GM12878 (cell line): Measurements from ENCODE around the gene TUSC1. TPM values are rescaled to one million over a fixed set of nuclear protein-coding genes. Genes with fewer than 3 reads are reported as not detected.

Experiments
- ATAC-seq: fragments of 200-7000 bp; cut with Tn5 transposase; 3 replicates; pipeline ENCODE4 v1.9.1; 2020; ENCODE audit warnings: mild to moderate bottlenecking, moderate library complexity
- BruUV-seq: library from RNA; stranded (reverse); fragments of 400-500 nt; replicated peaks from 2 replicates; lab custom pipeline; 2021; lab: Mats Ljungman, UMichigan
- CTCF ChIA-PET: fragments of 300-600 bp; sonication (Branson Sonifier 250); formaldehyde crosslinking; extraction: SDS; loops from one replicate; lab custom pipeline; 2021; ENCODE audit warnings: inconsistent platforms; lab: Yijun Ruan, JAX
- POLR2A ChIA-PET: fragments of 350-600 bp; formaldehyde crosslinking; extraction: SDS; loops from one replicate; lab custom pipeline; 2021; ENCODE audit warnings: inconsistent platforms; lab: Charles Lee
- RAD21 ChIA-PET: fragments of 300-600 bp; sonication (Branson Sonifier 250); formaldehyde crosslinking; loops from one replicate; lab custom pipeline; 2023; ENCODE audit warnings: antibody characterized with exemption; ENCODE audit not compliant: unreplicated experiment; lab: Charles Lee
- SMC1A ChIA-PET: fragments of 300-600 bp; sonication (Branson Sonifier 250); formaldehyde crosslinking; loops from one replicate; lab custom pipeline; 2023; ENCODE audit not compliant: unreplicated experiment, uncharacterized antibody; lab: Charles Lee
- DNase-seq: peaks from one replicate; pipeline ENCODE4 v3.0.0-alpha.2; 2011; ENCODE audit warnings: low read depth, low spot score
- FAIRE-seq: peaks from 3 replicates; lab custom pipeline; 2011; peaks lifted over from hg19 to GRCh38; lab: Jason Lieb, UNC
- H2AFZ ChIP-seq: 2 replicates; pipeline ENCODE4 v1.6.0; 2011; ENCODE audit warnings: low read depth, low read length, control low read depth; ENCODE audit not compliant: control insufficient read depth
- H3K27ac ChIP-seq: 2 replicates; pipeline ENCODE4 v1.5.1; 2011; ENCODE audit warnings: control low read depth; ENCODE audit not compliant: control insufficient read depth, insufficient read depth
- H3K27me3 ChIP-seq, 2 experiments: replicated peaks in 1 of 2; 2 replicates each; pipeline versions ENCODE4 v1.6.0 to v1.6.1; 2011; ENCODE audit warnings: low read length in 1 of 2; ENCODE audit not compliant: control insufficient read depth in 2 of 2, insufficient read depth in 2 of 2
- H3K36me3 ChIP-seq, 2 experiments: 2 replicates each; pipeline ENCODE4 v1.5.1; 2011; ENCODE audit warnings: low read length in 1 of 2; ENCODE audit not compliant: control insufficient read depth in 2 of 2, insufficient read depth in 2 of 2
- H3K4me1 ChIP-seq: 2 replicates; pipeline ENCODE4 v1.6.1; 2011; ENCODE audit warnings: mild to moderate bottlenecking, low read length, moderate library complexity, mixed read lengths; ENCODE audit not compliant: control insufficient read depth, insufficient read depth
- H3K4me2 ChIP-seq: 2 replicates; pipeline ENCODE4 v1.6.0; 2011; ENCODE audit warnings: control low read depth; ENCODE audit not compliant: control insufficient read depth, insufficient read depth
- H3K4me3 ChIP-seq: fragments of 200-600 bp; sonication (generic); 2 replicates; pipeline ENCODE4 v1.5.1; 2016
- H3K79me2 ChIP-seq: 2 replicates; pipeline ENCODE4 v1.6.0; 2011; ENCODE audit warnings: low read length; ENCODE audit not compliant: control insufficient read depth, insufficient read depth
- H3K9ac ChIP-seq: 2 replicates; pipeline ENCODE4 v1.8.0; 2011; ENCODE audit warnings: low read length, control low read depth, mixed read lengths; ENCODE audit not compliant: control insufficient read depth, insufficient read depth
- H3K9me3 ChIP-seq: replicated peaks from 3 replicates; pipeline ENCODE4 v1.5.1; 2011; ENCODE audit warnings: mild to moderate bottlenecking, low read length; ENCODE audit not compliant: control insufficient read depth, insufficient read depth
- H4K20me1 ChIP-seq: 2 replicates; pipeline ENCODE4 v1.6.0; 2011; ENCODE audit not compliant: control insufficient read depth, insufficient read depth
- ATF7 ChIP-seq: fragments of 450-650 bp; IDR thresholded peaks from 2 replicates; pipeline ENCODE4 v1.6.1; 2016; ENCODE audit warnings: low read depth, mild to moderate bottlenecking
- BCL11A ChIP-seq: IDR thresholded peaks from 2 replicates; pipeline ENCODE4 v1.6.1; 2011; ENCODE audit warnings: low read depth, low read length
- CREB1 ChIP-seq: IDR thresholded peaks from 2 replicates; pipeline ENCODE4 v1.6.1; 2012; ENCODE audit warnings: low read depth, mild to moderate bottlenecking, inconsistent platforms
- HDGF ChIP-seq: fragments of 450-650 bp; IDR thresholded peaks from 2 replicates; pipeline ENCODE4 v1.6.1; 2016; ENCODE audit warnings: antibody characterized with exemption
- NR2C1 ChIP-seq: fragments of 450-650 bp; IDR thresholded peaks from 2 replicates; pipeline ENCODE4 v1.6.1; 2017; ENCODE audit warnings: antibody characterized with exemption, mild to moderate bottlenecking, moderate library complexity
- PAX8 ChIP-seq: fragments of 450-650 bp; IDR thresholded peaks from 2 replicates; pipeline ENCODE4 v1.6.1; 2017; ENCODE audit warnings: mild to moderate bottlenecking, moderate library complexity
- SMARCA5 ChIP-seq: fragments of 450-650 bp; IDR thresholded peaks from 2 replicates; pipeline ENCODE4 v1.6.1; 2017; ENCODE audit warnings: mild to moderate bottlenecking
- ZNF207 ChIP-seq: fragments of 450-650 bp; IDR thresholded peaks from 2 replicates; pipeline ENCODE4 v1.6.1; 2014; ENCODE audit warnings: antibody characterized with exemption, mild to moderate bottlenecking, borderline replicate concordance
- WGBS: methylation state at CpG from one replicate; pipeline ENCODE4 v1.1.6; 2016; ENCODE audit warnings: low lambda C conversion rate; ENCODE audit not compliant: insufficient replicate concordance, insufficient coverage; ENCODE audit errors: missing lambda C conversion rate; 5-methylcytosine and 5-hydroxymethylcytosine counted together
- in situ Hi-C: fragments of 300-500 bp; cut with MboI; formaldehyde crosslinking; loops from 9 replicates; pipeline ENCODE4 v1.14.3; 2018; ENCODE audit warnings: mixed read lengths
- intact Hi-C: fragments of 100-400 bp; cut with micrococcal nuclease; formaldehyde crosslinking; loops from one replicate; pipeline ENCODE4 v1.14.2; 2022; ENCODE audit not compliant: unreplicated experiment
- polyA plus RNA-seq, 11 experiments: library from polyadenylated mRNA; depleted of rRNA in 4 of 11; unstranded in 6 of 11; stranded (reverse) in 5 of 11; fragments of >200 nt; fragmentation: Nextera tagmentation in 4 of 11; fragmentation: Illumina TruSeq in 1 of 11; extraction: Ambion mirVana in 4 of 11; extraction: Trizol in 1 of 11; gene quantifications; 1 replicate in 1 of 11; 2 replicates in 10 of 11; pipeline versions ENCODE4 v1.2.1 to v1.2.3, GENCODE V29; 2011 to 2016; ENCODE audit warnings: inconsistent platforms in 2 of 11, missing spikeins in 2 of 11, low read depth in 1 of 11
- total RNA-seq, 4 experiments: library from RNA; depleted of rRNA in 3 of 4; stranded (reverse); fragments of >200 nt in 3 of 4; fragmentation: Illumina TruSeq in 1 of 4; extraction: Trizol in 1 of 4; gene quantifications; 2 replicates each; pipeline versions ENCODE4 v1.2.1 to v1.2.3, GENCODE V29; 2013 to 2021
- TF ChIP-seq, protein P1 (sequence below): fragments of 450-650 bp; IDR thresholded peaks from 2 replicates; pipeline ENCODE4 v1.6.1; 2016; ENCODE audit warnings: mild to moderate bottlenecking, moderate library complexity, borderline replicate concordance
- TF ChIP-seq, protein P2 (sequence below): fragments of 450-650 bp; IDR thresholded peaks from 2 replicates; pipeline ENCODE4 v1.6.1; 2016; ENCODE audit warnings: mild to moderate bottlenecking
- TF ChIP-seq, protein P3 (sequence below): fragments of 150-350 bp; IDR thresholded peaks from 2 replicates; pipeline ENCODE4 v1.6.1; 2014; ENCODE audit warnings: mild to moderate bottlenecking, low read depth, low read length

The TUSC1 gene
- total and polyA plus RNA-seq, 10 of the 15 experiments (the other 5 are each of a cell fraction or from before 2014, with no cell fraction given), result not detected

DNA sequence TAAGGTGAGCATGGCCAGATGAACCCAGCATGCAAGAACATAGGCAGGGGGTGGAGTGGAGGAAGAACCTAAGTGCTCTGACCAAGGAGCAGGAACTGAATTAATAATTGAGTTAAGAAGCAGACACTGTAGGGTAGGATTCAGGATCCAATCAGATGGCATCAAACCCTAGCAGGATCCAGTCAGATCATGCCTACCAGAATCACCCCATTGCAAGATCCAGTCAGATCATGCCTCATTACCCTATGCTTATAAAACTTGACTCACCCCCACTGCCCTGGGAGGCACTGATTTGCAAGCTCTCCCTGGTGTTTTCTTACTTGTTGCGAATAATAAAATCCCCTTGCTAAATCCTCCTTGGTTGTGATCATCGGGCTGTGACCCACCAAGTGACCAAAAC is 19.7 kb downstream of the TUSC1 start:
- no peaks in the 10 kb centered on the region for H4K20me1 ChIP-seq
- no peaks in the 10 kb centered on the region for H3K27me3 ChIP-seq
- intact Hi-C loops (no loop called here), in situ Hi-C loops (no loop called here)
- SMC1A ChIA-PET, result no interaction called here
- RAD21 ChIA-PET, result no interaction called here
- H3K9ac ChIP-seq, result no peak overlapping the region
- DNase-seq (no peak), FAIRE-seq (no peak), ATAC-seq (peak; percentile 52)
- H2AFZ ChIP-seq, result no peak overlapping the region
- no peak overlapping the region for H3K4me3 ChIP-seq
- POLR2A ChIA-PET, result no interaction called here
- H3K9me3 ChIP-seq, result no peaks in the 10 kb centered on the region
- no peak overlapping the region for H3K27ac ChIP-seq
- 3% methylated on average over 2 of the region's 2 CpGs for WGBS
- no TSS peak for BruUV-seq
- no peaks in the 10 kb centered on the region for H3K36me3 ChIP-seq
- H3K4me2 ChIP-seq, result no peak overlapping the region
- CTCF ChIA-PET, result interaction anchor here (0.9 kb wide), 1 partner anchor 47 kb away, joined by 3 read pairs; no protein-coding TSS in a partner anchor
- no peaks in the 10 kb centered on the region for H3K79me2 ChIP-seq
- no peaks in the 10 kb centered on the region for H3K4me1 ChIP-seq
- TF ChIP-seq PAX8, result no peak
- TF ChIP-seq ATF7, result no peak
- TF ChIP-seq, protein P1, sequence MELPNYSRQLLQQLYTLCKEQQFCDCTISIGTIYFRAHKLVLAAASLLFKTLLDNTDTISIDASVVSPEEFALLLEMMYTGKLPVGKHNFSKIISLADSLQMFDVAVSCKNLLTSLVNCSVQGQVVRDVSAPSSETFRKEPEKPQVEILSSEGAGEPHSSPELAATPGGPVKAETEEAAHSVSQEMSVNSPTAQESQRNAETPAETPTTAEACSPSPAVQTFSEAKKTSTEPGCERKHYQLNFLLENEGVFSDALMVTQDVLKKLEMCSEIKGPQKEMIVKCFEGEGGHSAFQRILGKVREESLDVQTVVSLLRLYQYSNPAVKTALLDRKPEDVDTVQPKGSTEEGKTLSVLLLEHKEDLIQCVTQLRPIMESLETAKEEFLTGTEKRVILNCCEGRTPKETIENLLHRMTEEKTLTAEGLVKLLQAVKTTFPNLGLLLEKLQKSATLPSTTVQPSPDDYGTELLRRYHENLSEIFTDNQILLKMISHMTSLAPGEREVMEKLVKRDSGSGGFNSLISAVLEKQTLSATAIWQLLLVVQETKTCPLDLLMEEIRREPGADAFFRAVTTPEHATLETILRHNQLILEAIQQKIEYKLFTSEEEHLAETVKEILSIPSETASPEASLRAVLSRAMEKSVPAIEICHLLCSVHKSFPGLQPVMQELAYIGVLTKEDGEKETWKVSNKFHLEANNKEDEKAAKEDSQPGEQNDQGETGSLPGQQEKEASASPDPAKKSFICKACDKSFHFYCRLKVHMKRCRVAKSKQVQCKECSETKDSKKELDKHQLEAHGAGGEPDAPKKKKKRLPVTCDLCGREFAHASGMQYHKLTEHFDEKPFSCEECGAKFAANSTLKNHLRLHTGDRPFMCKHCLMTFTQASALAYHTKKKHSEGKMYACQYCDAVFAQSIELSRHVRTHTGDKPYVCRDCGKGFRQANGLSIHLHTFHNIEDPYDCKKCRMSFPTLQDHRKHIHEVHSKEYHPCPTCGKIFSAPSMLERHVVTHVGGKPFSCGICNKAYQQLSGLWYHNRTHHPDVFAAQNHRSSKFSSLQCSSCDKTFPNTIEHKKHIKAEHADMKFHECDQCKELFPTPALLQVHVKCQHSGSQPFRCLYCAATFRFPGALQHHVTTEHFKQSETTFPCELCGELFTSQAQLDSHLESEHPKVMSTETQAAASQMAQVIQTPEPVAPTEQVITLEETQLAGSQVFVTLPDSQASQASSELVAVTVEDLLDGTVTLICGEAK, result no peak
- TF ChIP-seq NR2C1, result no peak
- TF ChIP-seq, protein P2, sequence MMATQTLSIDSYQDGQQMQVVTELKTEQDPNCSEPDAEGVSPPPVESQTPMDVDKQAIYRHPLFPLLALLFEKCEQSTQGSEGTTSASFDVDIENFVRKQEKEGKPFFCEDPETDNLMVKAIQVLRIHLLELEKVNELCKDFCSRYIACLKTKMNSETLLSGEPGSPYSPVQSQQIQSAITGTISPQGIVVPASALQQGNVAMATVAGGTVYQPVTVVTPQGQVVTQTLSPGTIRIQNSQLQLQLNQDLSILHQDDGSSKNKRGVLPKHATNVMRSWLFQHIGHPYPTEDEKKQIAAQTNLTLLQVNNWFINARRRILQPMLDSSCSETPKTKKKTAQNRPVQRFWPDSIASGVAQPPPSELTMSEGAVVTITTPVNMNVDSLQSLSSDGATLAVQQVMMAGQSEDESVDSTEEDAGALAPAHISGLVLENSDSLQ, result no peak
- no peak for TF ChIP-seq CREB1
- no peak for TF ChIP-seq BCL11A
- TF ChIP-seq ZNF207, result no peak
- no peak for TF ChIP-seq HDGF
- TF ChIP-seq SMARCA5, result no peak
- TF ChIP-seq, protein P3, sequence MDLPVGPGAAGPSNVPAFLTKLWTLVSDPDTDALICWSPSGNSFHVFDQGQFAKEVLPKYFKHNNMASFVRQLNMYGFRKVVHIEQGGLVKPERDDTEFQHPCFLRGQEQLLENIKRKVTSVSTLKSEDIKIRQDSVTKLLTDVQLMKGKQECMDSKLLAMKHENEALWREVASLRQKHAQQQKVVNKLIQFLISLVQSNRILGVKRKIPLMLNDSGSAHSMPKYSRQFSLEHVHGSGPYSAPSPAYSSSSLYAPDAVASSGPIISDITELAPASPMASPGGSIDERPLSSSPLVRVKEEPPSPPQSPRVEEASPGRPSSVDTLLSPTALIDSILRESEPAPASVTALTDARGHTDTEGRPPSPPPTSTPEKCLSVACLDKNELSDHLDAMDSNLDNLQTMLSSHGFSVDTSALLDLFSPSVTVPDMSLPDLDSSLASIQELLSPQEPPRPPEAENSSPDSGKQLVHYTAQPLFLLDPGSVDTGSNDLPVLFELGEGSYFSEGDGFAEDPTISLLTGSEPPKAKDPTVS, result no peak
